Parathyroid adenoma (tissue), 2 donors: ENCODE results near the gene MC2R.

ENCODE experiments used
- H2AFZ ChIP-seq: fragments of 300-600 bp; sonication (generic); one replicate; pipeline ENCODE4 v1.7.0; 2017; ENCODE audit warnings: antibody characterized with exemption, mild to moderate bottlenecking
- H3K27ac ChIP-seq: fragments of 300-600 bp; sonication (generic); one replicate; pipeline ENCODE4 v1.7.0; 2017
- H3K27me3 ChIP-seq: fragments of 300-600 bp; sonication (generic); one replicate; pipeline ENCODE4 v1.7.0; 2017; ENCODE audit warnings: low read length; ENCODE audit not compliant: control insufficient read depth, insufficient read depth
- H3K36me3 ChIP-seq: fragments of 300-600 bp; sonication (generic); one replicate; pipeline ENCODE4 v1.7.0; 2017; ENCODE audit warnings: low read length; ENCODE audit not compliant: control insufficient read depth, insufficient read depth
- H3K4me1 ChIP-seq: fragments of 300-600 bp; sonication (generic); one replicate; pipeline ENCODE4 v1.7.0; 2017; ENCODE audit warnings: control low read depth
- H3K4me2 ChIP-seq: fragments of 300-600 bp; sonication (generic); one replicate; pipeline ENCODE4 v1.7.0; 2017; ENCODE audit warnings: low read length
- H3K4me3 ChIP-seq: fragments of 300-600 bp; sonication (generic); one replicate; pipeline ENCODE4 v1.7.0; 2017; ENCODE audit warnings: low read depth, low read length
- H3K79me2 ChIP-seq: fragments of 300-600 bp; sonication (generic); one replicate; pipeline ENCODE4 v1.7.0; 2017; ENCODE audit warnings: control low read depth
- H3K9ac ChIP-seq: fragments of 300-600 bp; sonication (generic); one replicate; pipeline ENCODE4 v1.7.0; 2017; ENCODE audit warnings: mild to moderate bottlenecking
- H3K9me3 ChIP-seq: fragments of 300-600 bp; sonication (generic); one replicate; pipeline ENCODE4 v1.7.0; 2017; ENCODE audit warnings: low read length; ENCODE audit not compliant: control insufficient read depth
- TF ChIP-seq, protein P1 (sequence below): fragments of 300-600 bp; sonication (generic); IDR thresholded peaks from one replicate; pipeline ENCODE4 v1.7.0; 2017; ENCODE audit warnings: antibody characterized with exemption, mild to moderate bottlenecking
- donor health status: primary hyperparathyroidism.

The MC2R gene

DNA sequence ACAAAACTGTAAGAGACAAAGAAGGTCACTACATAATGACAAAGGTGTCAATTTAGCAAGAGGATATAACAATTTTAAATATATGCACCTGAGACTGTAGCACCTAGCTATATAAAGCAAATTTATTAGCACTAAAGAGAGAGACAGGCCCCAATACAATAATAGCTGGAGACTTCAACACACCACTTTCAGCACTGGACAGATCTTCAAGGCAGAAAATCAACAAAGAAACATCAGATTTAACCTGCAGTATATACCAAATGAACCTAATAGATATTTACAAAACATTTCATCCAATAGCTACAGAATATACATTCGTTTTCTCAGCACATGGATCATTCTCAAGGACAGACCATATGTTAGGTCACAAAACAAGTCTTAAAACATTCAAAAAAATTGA is 14.7 kb downstream of the MC2R start:
- no peak overlapping the region for H3K4me3 ChIP-seq
- H3K4me1 ChIP-seq: no peaks in the 10 kb centered on the region
- H3K9ac ChIP-seq: no peak overlapping the region
- no peaks in the 10 kb centered on the region for H3K9me3 ChIP-seq
- H3K27me3 ChIP-seq: no peaks in the 10 kb centered on the region
- H3K27ac ChIP-seq: no peak overlapping the region
- no peak overlapping the region for H3K4me2 ChIP-seq
- TF ChIP-seq, protein P1, sequence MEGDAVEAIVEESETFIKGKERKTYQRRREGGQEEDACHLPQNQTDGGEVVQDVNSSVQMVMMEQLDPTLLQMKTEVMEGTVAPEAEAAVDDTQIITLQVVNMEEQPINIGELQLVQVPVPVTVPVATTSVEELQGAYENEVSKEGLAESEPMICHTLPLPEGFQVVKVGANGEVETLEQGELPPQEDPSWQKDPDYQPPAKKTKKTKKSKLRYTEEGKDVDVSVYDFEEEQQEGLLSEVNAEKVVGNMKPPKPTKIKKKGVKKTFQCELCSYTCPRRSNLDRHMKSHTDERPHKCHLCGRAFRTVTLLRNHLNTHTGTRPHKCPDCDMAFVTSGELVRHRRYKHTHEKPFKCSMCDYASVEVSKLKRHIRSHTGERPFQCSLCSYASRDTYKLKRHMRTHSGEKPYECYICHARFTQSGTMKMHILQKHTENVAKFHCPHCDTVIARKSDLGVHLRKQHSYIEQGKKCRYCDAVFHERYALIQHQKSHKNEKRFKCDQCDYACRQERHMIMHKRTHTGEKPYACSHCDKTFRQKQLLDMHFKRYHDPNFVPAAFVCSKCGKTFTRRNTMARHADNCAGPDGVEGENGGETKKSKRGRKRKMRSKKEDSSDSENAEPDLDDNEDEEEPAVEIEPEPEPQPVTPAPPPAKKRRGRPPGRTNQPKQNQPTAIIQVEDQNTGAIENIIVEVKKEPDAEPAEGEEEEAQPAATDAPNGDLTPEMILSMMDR: no peak
- H2AFZ ChIP-seq: no peak overlapping the region
- H3K36me3 ChIP-seq: no peaks in the 10 kb centered on the region
- H3K79me2 ChIP-seq: no peaks in the 10 kb centered on the region

- no peak overlapping the region for H3K4me2 ChIP-seq
- H3K9ac ChIP-seq: no peak overlapping the region
- H3K9me3 ChIP-seq: no peaks in the 10 kb centered on the region
- H3K4me1 ChIP-seq: no peaks in the 10 kb centered on the region
- H3K4me3 ChIP-seq: no peak overlapping the region
- no peaks in the 10 kb centered on the region for H3K79me2 ChIP-seq
- H2AFZ ChIP-seq: no peak overlapping the region
- TF ChIP-seq, protein P1: no peak
- no peaks in the 10 kb centered on the region for H3K36me3 ChIP-seq
- no peak overlapping the region for H3K27ac ChIP-seq
- H3K27me3 ChIP-seq: no peaks in the 10 kb centered on the region
Measured at GRCh38 chr18:13895505-13896033, 19.8 kb downstream of the MC2R start.

DNA sequence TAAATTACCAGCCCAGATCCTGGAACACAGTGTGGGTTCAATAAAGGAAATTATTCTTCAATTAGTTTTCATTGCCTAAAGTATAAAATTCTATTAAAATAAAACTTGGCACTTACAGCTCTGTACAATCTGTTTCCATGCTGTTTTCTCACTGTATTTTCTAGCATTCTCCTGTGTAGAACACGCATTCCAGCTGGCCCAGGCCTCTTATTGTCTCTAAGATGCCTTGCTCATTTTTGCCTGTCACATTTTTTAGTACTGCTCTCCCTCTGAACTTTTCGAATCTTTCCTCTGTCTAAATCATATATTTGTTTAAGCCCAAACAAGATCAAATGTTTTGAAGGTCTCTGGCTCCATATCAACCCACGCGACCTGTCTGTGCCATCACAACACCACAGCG is 20.8 kb downstream of the MC2R start:
- Histone ChIP-seq H3K9me3 (no peaks in the 10 kb centered on the region), H3K4me2 (no peak overlapping the region), H3K79me2 (no peaks in the 10 kb centered on the region), H3K27ac (no peak overlapping the region), H2AFZ (no peak overlapping the region), H3K4me3 (no peak overlapping the region), H3K27me3 (no peaks in the 10 kb centered on the region), H3K4me1 (no peaks in the 10 kb centered on the region), H3K36me3 (no peaks in the 10 kb centered on the region), H3K9ac (no peak overlapping the region)
- TF ChIP-seq, protein P1: no peak

- Histone ChIP-seq H3K36me3 (no peaks in the 10 kb centered on the region), H2AFZ (no peak overlapping the region), H3K79me2 (no peaks in the 10 kb centered on the region), H3K4me2 (no peak overlapping the region), H3K27me3 (no peaks in the 10 kb centered on the region), H3K4me3 (no peak overlapping the region), H3K9me3 (no peaks in the 10 kb centered on the region), H3K4me1 (no peaks in the 10 kb centered on the region), H3K27ac (no peak overlapping the region), H3K9ac (no peak overlapping the region)
- TF ChIP-seq, protein P1: no peak
Measured at GRCh38 chr18:13893418-13893760, 21.9 kb downstream of the MC2R start.

- Histone ChIP-seq H2AFZ (no peak overlapping the region), H3K4me2 (no peak overlapping the region), H3K36me3 (no peaks in the 10 kb centered on the region), H3K79me2 (no peaks in the 10 kb centered on the region), H3K9me3 (no peaks in the 10 kb centered on the region), H3K27ac (no peak overlapping the region), H3K27me3 (no peaks in the 10 kb centered on the region), H3K9ac (no peak overlapping the region), H3K4me3 (no peak overlapping the region), H3K4me1 (no peaks in the 10 kb centered on the region)
- TF ChIP-seq, protein P1: no peak
Measured at GRCh38 chr18:13892098-13892497, 23.2 kb downstream of the MC2R start.
